A549 (cell line): ENCODE results near the gene XDH.

Experiments
- CEBPB ChIP-seq, 2 experiments: fragments of >200 bp in 1 of 2; sonication (Bioruptor Twin) in 1 of 2; formaldehyde crosslinking in 1 of 2; IDR thresholded peaks; 2 replicates each; pipeline ENCODE4 v1.6.1; 2012 to 2016
- ELK1 ChIP-seq: fragments of 150-350 bp; IDR thresholded peaks from 2 replicates; pipeline ENCODE4 v1.6.1; 2014; ENCODE audit warnings: low read depth, mild to moderate bottlenecking, low read length
- EP300 ChIP-seq, 2 experiments: fragments of >200 bp; sonication (Bioruptor Twin); formaldehyde crosslinking; IDR thresholded peaks; 2 replicates in 1 of 2; 3 replicates in 1 of 2; pipeline ENCODE4 v1.6.1; 2016 to 2017
- ESRRA ChIP-seq: fragments of 150-350 bp; IDR thresholded peaks from 2 replicates; pipeline ENCODE4 v1.6.1; 2014; ENCODE audit warnings: mild to moderate bottlenecking, low read length, borderline replicate concordance
- FOSL2 ChIP-seq, 2 experiments: fragments of 450-650 bp in 1 of 2; fragments of >200 bp in 1 of 2; sonication (Bioruptor Twin) in 1 of 2; formaldehyde crosslinking; IDR thresholded peaks; 2 replicates each; pipeline versions ENCODE4 v1.5.0 to v1.6.1; 2016 to 2020; ENCODE audit warnings: mild to moderate bottlenecking in 1 of 2, moderate library complexity in 1 of 2
- HES2 ChIP-seq: fragments of >200 bp; sonication (Bioruptor Twin); formaldehyde crosslinking; IDR thresholded peaks from 2 replicates; pipeline ENCODE4 v1.6.1; 2016
- HEYL ChIP-seq: fragments of 250-450 bp; sonication (Bioruptor Pico); IDR thresholded peaks from 2 replicates; pipeline ENCODE4 v1.8.0; 2021; ENCODE audit warnings: mild to moderate bottlenecking, moderate library complexity
- JUNB ChIP-seq: fragments of >200 bp; sonication (Bioruptor Twin); formaldehyde crosslinking; IDR thresholded peaks from 2 replicates; pipeline ENCODE4 v1.6.1; 2016
- MAX ChIP-seq: IDR thresholded peaks from 2 replicates; pipeline ENCODE4 v1.6.1; 2012
- MYC ChIP-seq: IDR thresholded peaks from 2 replicates; pipeline ENCODE4 v1.6.1; 2012; ENCODE audit warnings: mild to moderate bottlenecking, inconsistent platforms, low read length, improper control_type of control experiment, borderline replicate concordance
- POLR2A ChIP-seq: IDR thresholded peaks from 2 replicates; pipeline ENCODE4 v1.6.1; 2012; ENCODE audit warnings: mild to moderate bottlenecking, low read length
- RFX5 ChIP-seq: fragments of 450-650 bp; IDR thresholded peaks from 2 replicates; pipeline ENCODE4 v1.7.1; 2014; ENCODE audit warnings: antibody characterized with exemption, mild to moderate bottlenecking, moderate library complexity
- TFCP2L1 ChIP-seq: fragments of 250-450 bp; sonication (Bioruptor Pico); IDR thresholded peaks from 2 replicates; pipeline ENCODE4 v1.5.0; 2021; ENCODE audit warnings: mild to moderate bottlenecking
- TF ChIP-seq, protein P1 (sequence below): fragments of >200 bp; sonication (Bioruptor Twin); formaldehyde crosslinking; IDR thresholded peaks from 3 replicates; pipeline ENCODE4 v1.5.1; 2016

DNA sequence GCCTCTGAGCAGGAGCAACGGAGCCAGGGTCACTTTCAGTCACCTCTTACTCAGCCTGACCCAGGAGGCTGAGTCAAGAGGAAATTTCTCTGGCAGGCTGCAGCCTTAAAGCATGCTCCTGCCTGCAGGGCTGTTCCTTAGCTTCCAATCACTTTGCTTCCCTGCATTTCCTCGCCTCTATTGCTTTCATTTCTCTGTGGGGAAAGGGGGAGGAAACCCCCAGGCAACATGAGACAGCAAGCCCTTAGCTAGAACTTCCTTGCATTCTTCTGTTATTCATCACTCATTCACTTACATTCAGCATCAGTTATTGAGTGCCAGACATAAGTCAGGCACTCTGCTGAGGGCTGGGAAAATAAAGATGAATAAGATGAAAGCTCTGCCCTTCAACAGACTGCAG lies 13.0 kb downstream of the XDH start:
- TF ChIP-seq MYC: no peak
- peak; percentile 96 for TF ChIP-seq MAX
- TF ChIP-seq, protein P1, sequence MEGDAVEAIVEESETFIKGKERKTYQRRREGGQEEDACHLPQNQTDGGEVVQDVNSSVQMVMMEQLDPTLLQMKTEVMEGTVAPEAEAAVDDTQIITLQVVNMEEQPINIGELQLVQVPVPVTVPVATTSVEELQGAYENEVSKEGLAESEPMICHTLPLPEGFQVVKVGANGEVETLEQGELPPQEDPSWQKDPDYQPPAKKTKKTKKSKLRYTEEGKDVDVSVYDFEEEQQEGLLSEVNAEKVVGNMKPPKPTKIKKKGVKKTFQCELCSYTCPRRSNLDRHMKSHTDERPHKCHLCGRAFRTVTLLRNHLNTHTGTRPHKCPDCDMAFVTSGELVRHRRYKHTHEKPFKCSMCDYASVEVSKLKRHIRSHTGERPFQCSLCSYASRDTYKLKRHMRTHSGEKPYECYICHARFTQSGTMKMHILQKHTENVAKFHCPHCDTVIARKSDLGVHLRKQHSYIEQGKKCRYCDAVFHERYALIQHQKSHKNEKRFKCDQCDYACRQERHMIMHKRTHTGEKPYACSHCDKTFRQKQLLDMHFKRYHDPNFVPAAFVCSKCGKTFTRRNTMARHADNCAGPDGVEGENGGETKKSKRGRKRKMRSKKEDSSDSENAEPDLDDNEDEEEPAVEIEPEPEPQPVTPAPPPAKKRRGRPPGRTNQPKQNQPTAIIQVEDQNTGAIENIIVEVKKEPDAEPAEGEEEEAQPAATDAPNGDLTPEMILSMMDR: no peak
- peak; percentile 84 for TF ChIP-seq FOSL2 (IDR thresholded peaks at IDR 0.05)
- peak; percentile 91 for TF ChIP-seq FOSL2 (CRISPR knock-in tag; IDR thresholded peaks at IDR 0.05)
- no peak for TF ChIP-seq RFX5
- no peak for TF ChIP-seq POLR2A
- TF ChIP-seq JUNB: peak; percentile 92
- TF ChIP-seq ELK1: no peak
- peak; percentile 82 to 84; a peak in 3 of 5 replicates for TF ChIP-seq EP300 (IDR thresholded peaks at IDR 0.05)
- TF ChIP-seq HES2: 0 out of 2 replicates have a peak, but pooled peaks have one; percentile 34
- TF ChIP-seq ESRRA: no peak
- no peak for TF ChIP-seq HEYL
- TF ChIP-seq CEBPB (IDR thresholded peaks at IDR 0.05): peak in 1 of 2 experiments; percentile 77; a peak in 2 of 4 replicates
- TF ChIP-seq TFCP2L1 (CRISPR knock-in tag): no peak
